HepG2 (cell line): ENCODE measurements around the gene PDZD7.

Experiments
- CHD2 ChIP-seq: IDR thresholded peaks from 2 replicates; pipeline ENCODE4 v1.6.1; 2011; ENCODE audit warnings: low read depth, low read length, improper control_type of control experiment
- CTCF ChIP-seq: sonication (generic); formaldehyde crosslinking; IDR thresholded peaks from 2 replicates; pipeline ENCODE4 v1.5.0; 2020; ENCODE audit warnings: mild to moderate bottlenecking, missing genetic modification reagents, moderate library complexity
- HBP1 ChIP-seq: IDR thresholded peaks from 2 replicates; pipeline ENCODE4 v1.6.1; 2016; ENCODE audit warnings: low read depth, control low read depth
- HCFC1 ChIP-seq: fragments of 150-350 bp; IDR thresholded peaks from 2 replicates; pipeline ENCODE4 v1.6.1; 2014; ENCODE audit warnings: low read depth, low read length
- HOXA3 ChIP-seq: sonication (generic); formaldehyde crosslinking; IDR thresholded peaks from 2 replicates; pipeline ENCODE4 v1.5.0; 2020; ENCODE audit warnings: missing genetic modification reagents
- PATZ1 ChIP-seq: sonication (generic); formaldehyde crosslinking; IDR thresholded peaks from 2 replicates; pipeline ENCODE4 v1.4.0; 2020; ENCODE audit warnings: missing genetic modification reagents
- POLR2A ChIP-seq, 2 experiments: IDR thresholded peaks; 2 replicates each; pipeline ENCODE4 v1.6.1; 2011; ENCODE audit warnings: low read depth in 2 of 2, low read length in 2 of 2, mild to moderate bottlenecking in 1 of 2, moderate library complexity in 1 of 2; ENCODE audit not compliant: insufficient read depth in 1 of 2
- RBFOX2 ChIP-seq: fragments of 200-400 bp; formaldehyde crosslinking; IDR thresholded peaks from 2 replicates; pipeline ENCODE4 v1.6.1; 2017; ENCODE audit warnings: low read depth, mild to moderate bottlenecking, low read length
- SAFB2 ChIP-seq: sonication (generic); formaldehyde crosslinking; IDR thresholded peaks from 2 replicates; pipeline ENCODE4 v1.5.1; 2020; ENCODE audit warnings: missing genetic modification reagents, low read depth, mild to moderate bottlenecking, borderline replicate concordance
- SRF ChIP-seq: IDR thresholded peaks from 2 replicates; pipeline ENCODE4 v1.6.1; 2011; ENCODE audit warnings: mild to moderate bottlenecking, low read depth, low read length, moderate library complexity
- TCF7L2 ChIP-seq: IDR thresholded peaks from 2 replicates; pipeline ENCODE4 v1.6.1; 2011; ENCODE audit warnings: mild to moderate bottlenecking, low read depth, low read length, moderate library complexity
- USF2 ChIP-seq, 2 experiments: sonication (generic) in 1 of 2; formaldehyde crosslinking in 1 of 2; IDR thresholded peaks; 2 replicates each; pipeline versions ENCODE4 v1.5.1 to v1.6.1; 2011 to 2020; ENCODE audit warnings: borderline replicate concordance in 1 of 2, low read depth in 1 of 2, low read length in 1 of 2, mild to moderate bottlenecking in 1 of 2, missing genetic modification reagents in 1 of 2, moderate library complexity in 1 of 2
- ZNF121 ChIP-seq: sonication (generic); formaldehyde crosslinking; IDR thresholded peaks from 2 replicates; pipeline ENCODE4 v1.5.0; 2020; ENCODE audit warnings: mild to moderate bottlenecking, missing genetic modification reagents

GRCh38 chr10:101033276-101033675 lies 2.3 kb upstream of the PDZD7 start:
- TF ChIP-seq HOXA3 (CRISPR knock-in tag) (no peak), TCF7L2 (no peak), CTCF (CRISPR knock-in tag) (no peak), ZNF121 (CRISPR knock-in tag) (no peak), CHD2 (no peak), POLR2A (IDR thresholded peaks at IDR 0.05; ENCODE audit: insufficient read depth in 1 of 2, low read depth in 2 of 2, low read length in 2 of 2) (no peak), USF2 (IDR thresholded peaks at IDR 0.05; ENCODE audit: low read depth, low read length) (no peak), USF2 (CRISPR knock-in tag; IDR thresholded peaks at IDR 0.05; ENCODE audit: borderline replicate concordance) (no peak), SRF (no peak), SAFB2 (no peak), HCFC1 (no peak), RBFOX2 (no peak), HBP1 (no peak), PATZ1 (CRISPR knock-in tag) (no peak)
